HEK293 (cell line): ENCODE data around the gene DLD.

Source experiments
- FEZF1 ChIP-seq: fragments of 450-650 bp; formaldehyde crosslinking; IDR thresholded peaks from 2 replicates; pipeline ENCODE4 v1.5.1; 2016; ENCODE audit warnings: missing biosample characterization, missing genetic modification characterization
- GLI2 ChIP-seq: fragments of 450-650 bp; formaldehyde crosslinking; IDR thresholded peaks from 2 replicates; pipeline ENCODE4; 2017; ENCODE audit warnings: missing biosample characterization, missing genetic modification characterization, low read depth, borderline replicate concordance
- GLIS2 ChIP-seq: fragments of 450-650 bp; formaldehyde crosslinking; IDR thresholded peaks from 2 replicates; pipeline ENCODE4 v1.5.1; 2016; ENCODE audit warnings: missing biosample characterization, missing genetic modification characterization
- HOXC10 ChIP-seq: sonication (generic); formaldehyde crosslinking; IDR thresholded peaks from 2 replicates; pipeline ENCODE4 v1.8.1; 2023; ENCODE audit warnings: mild to moderate bottlenecking, missing genetic modification reagents
- KLF8 ChIP-seq: fragments of 450-650 bp; formaldehyde crosslinking; IDR thresholded peaks from 2 replicates; pipeline ENCODE4 v1.5.1; 2016; ENCODE audit warnings: missing biosample characterization, missing genetic modification characterization
- MEIS1 ChIP-seq: sonication (generic); formaldehyde crosslinking; IDR thresholded peaks from 2 replicates; pipeline ENCODE4 v1.8.1; 2022; ENCODE audit warnings: missing genetic modification reagents, mild to moderate bottlenecking, borderline replicate concordance
- SALL2 ChIP-seq: fragments of 450-650 bp; formaldehyde crosslinking; IDR thresholded peaks from 2 replicates; pipeline ENCODE4 v1.5.0; 2017; ENCODE audit warnings: missing biosample characterization, mild to moderate bottlenecking, missing genetic modification characterization, borderline replicate concordance
- SCRT1 ChIP-seq: fragments of 450-650 bp; formaldehyde crosslinking; IDR thresholded peaks from 2 replicates; pipeline ENCODE4 v1.5.1; 2016; ENCODE audit warnings: missing biosample characterization, missing genetic modification characterization, borderline replicate concordance
- SCRT2 ChIP-seq: fragments of 450-650 bp; formaldehyde crosslinking; IDR thresholded peaks from 2 replicates; pipeline ENCODE4 v1.5.1; 2016; ENCODE audit warnings: missing biosample characterization, missing genetic modification characterization
- SP7 ChIP-seq: fragments of 450-650 bp; formaldehyde crosslinking; IDR thresholded peaks from 2 replicates; pipeline ENCODE4 v1.5.1; 2016; ENCODE audit warnings: missing biosample characterization, missing genetic modification characterization
- ZEB2 ChIP-seq: fragments of 450-650 bp; formaldehyde crosslinking; IDR thresholded peaks from 2 replicates; pipeline ENCODE4 v1.5.1; 2016; ENCODE audit warnings: missing biosample characterization, missing genetic modification characterization
- ZFP69B ChIP-seq: fragments of 450-650 bp; formaldehyde crosslinking; IDR thresholded peaks from 2 replicates; pipeline ENCODE4 v1.5.1; 2016; ENCODE audit warnings: missing biosample characterization, missing genetic modification characterization
- ZIC2 ChIP-seq: fragments of 450-650 bp; formaldehyde crosslinking; IDR thresholded peaks from 2 replicates; pipeline ENCODE4 v1.5.1; 2016; ENCODE audit warnings: missing biosample characterization, missing genetic modification characterization
- ZNF121 ChIP-seq: fragments of 450-650 bp; formaldehyde crosslinking; IDR thresholded peaks from 2 replicates; pipeline ENCODE4 v1.5.1; 2016; ENCODE audit warnings: missing biosample characterization, missing genetic modification characterization
- ZNF2 ChIP-seq: fragments of 450-650 bp; formaldehyde crosslinking; IDR thresholded peaks from 2 replicates; pipeline ENCODE4 v1.5.1; 2016; ENCODE audit warnings: missing biosample characterization, missing genetic modification characterization
- ZNF24 ChIP-seq: fragments of 450-650 bp; formaldehyde crosslinking; IDR thresholded peaks from 2 replicates; pipeline ENCODE4 v1.5.1; 2016; ENCODE audit warnings: missing biosample characterization, missing genetic modification characterization
- ZNF248 ChIP-seq: fragments of 450-650 bp; formaldehyde crosslinking; IDR thresholded peaks from 2 replicates; pipeline ENCODE4 v1.5.1; 2017; ENCODE audit warnings: missing biosample characterization, missing genetic modification characterization
- ZNF341 ChIP-seq: fragments of 450-650 bp; formaldehyde crosslinking; IDR thresholded peaks from 2 replicates; pipeline ENCODE4; 2016; ENCODE audit warnings: low read depth, missing biosample characterization, missing genetic modification characterization
- ZNF398 ChIP-seq: fragments of 450-650 bp; formaldehyde crosslinking; IDR thresholded peaks from 2 replicates; pipeline ENCODE4 v1.5.1; 2017; ENCODE audit warnings: missing biosample characterization, missing genetic modification characterization
- ZNF416 ChIP-seq: fragments of 450-650 bp; formaldehyde crosslinking; IDR thresholded peaks from 2 replicates; pipeline ENCODE4 v1.5.1; 2016; ENCODE audit warnings: missing biosample characterization, missing genetic modification characterization
- ZNF48 ChIP-seq: fragments of 450-650 bp; formaldehyde crosslinking; IDR thresholded peaks from 2 replicates; pipeline ENCODE4 v1.5.1; 2016; ENCODE audit warnings: missing biosample characterization, missing genetic modification characterization
- ZNF561 ChIP-seq: fragments of 450-650 bp; IDR thresholded peaks from 2 replicates; pipeline ENCODE4 v1.5.1; 2018; ENCODE audit warnings: missing biosample characterization, missing genetic modification characterization, borderline replicate concordance
- ZNF623 ChIP-seq: fragments of 450-650 bp; formaldehyde crosslinking; IDR thresholded peaks from 2 replicates; pipeline ENCODE4 v1.5.1; 2016; ENCODE audit warnings: missing biosample characterization, missing genetic modification characterization
- ZNF76 ChIP-seq: fragments of 450-650 bp; formaldehyde crosslinking; IDR thresholded peaks from 2 replicates; pipeline ENCODE4; 2016; ENCODE audit warnings: low read depth, missing biosample characterization, missing genetic modification characterization, borderline replicate concordance
- ZNF777 ChIP-seq: fragments of 450-650 bp; formaldehyde crosslinking; IDR thresholded peaks from 2 replicates; pipeline ENCODE4 v1.5.1; 2017; ENCODE audit warnings: missing biosample characterization, missing genetic modification characterization, borderline replicate concordance
- ZNF830 ChIP-seq: fragments of 450-650 bp; IDR thresholded peaks from 2 replicates; pipeline ENCODE4 v1.5.0; 2018; ENCODE audit warnings: missing biosample characterization, missing genetic modification characterization, low read depth, mild to moderate bottlenecking, moderate library complexity
- TF ChIP-seq, protein P1 (sequence below): fragments of 450-650 bp; formaldehyde crosslinking; conservative IDR thresholded peaks from 2 replicates; pipeline ENCODE4 v1.5.1; 2016; ENCODE audit warnings: low read depth, missing biosample characterization, missing genetic modification characterization
- TF ChIP-seq, protein P2 (sequence below): fragments of 450-650 bp; formaldehyde crosslinking; IDR thresholded peaks from 2 replicates; pipeline ENCODE4 v1.5.1; 2016; ENCODE audit warnings: missing biosample characterization, missing genetic modification characterization
- TF ChIP-seq, protein P3 (sequence below): fragments of 450-650 bp; formaldehyde crosslinking; IDR thresholded peaks from 2 replicates; pipeline ENCODE4 v1.5.1; 2016; ENCODE audit warnings: missing biosample characterization, missing genetic modification characterization
- TF ChIP-seq, protein P4 (sequence below): fragments of 450-650 bp; formaldehyde crosslinking; IDR thresholded peaks from 2 replicates; pipeline ENCODE4 v1.5.1; 2016; ENCODE audit warnings: missing biosample characterization, missing genetic modification characterization

Gene DLD

GRCh38 chr7:107920048-107920772, 29.2 kb downstream of the DLD start (continued):
- TF ChIP-seq, protein P1, sequence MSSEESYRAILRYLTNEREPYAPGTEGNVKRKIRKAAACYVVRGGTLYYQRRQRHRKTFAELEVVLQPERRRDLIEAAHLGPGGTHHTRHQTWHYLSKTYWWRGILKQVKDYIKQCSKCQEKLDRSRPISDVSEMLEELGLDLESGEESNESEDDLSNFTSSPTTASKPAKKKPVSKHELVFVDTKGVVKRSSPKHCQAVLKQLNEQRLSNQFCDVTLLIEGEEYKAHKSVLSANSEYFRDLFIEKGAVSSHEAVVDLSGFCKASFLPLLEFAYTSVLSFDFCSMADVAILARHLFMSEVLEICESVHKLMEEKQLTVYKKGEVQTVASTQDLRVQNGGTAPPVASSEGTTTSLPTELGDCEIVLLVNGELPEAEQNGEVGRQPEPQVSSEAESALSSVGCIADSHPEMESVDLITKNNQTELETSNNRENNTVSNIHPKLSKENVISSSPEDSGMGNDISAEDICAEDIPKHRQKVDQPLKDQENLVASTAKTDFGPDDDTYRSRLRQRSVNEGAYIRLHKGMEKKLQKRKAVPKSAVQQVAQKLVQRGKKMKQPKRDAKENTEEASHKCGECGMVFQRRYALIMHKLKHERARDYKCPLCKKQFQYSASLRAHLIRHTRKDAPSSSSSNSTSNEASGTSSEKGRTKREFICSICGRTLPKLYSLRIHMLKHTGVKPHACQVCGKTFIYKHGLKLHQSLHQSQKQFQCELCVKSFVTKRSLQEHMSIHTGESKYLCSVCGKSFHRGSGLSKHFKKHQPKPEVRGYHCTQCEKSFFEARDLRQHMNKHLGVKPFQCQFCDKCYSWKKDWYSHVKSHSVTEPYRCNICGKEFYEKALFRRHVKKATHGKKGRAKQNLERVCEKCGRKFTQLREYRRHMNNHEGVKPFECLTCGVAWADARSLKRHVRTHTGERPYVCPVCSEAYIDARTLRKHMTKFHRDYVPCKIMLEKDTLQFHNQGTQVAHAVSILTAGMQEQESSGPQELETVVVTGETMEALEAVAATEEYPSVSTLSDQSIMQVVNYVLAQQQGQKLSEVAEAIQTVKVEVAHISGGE (tag by site-specific recombination), result no peak
- TF ChIP-seq ZNF24 (tag by site-specific recombination), result no peak
- no peak for TF ChIP-seq ZNF830
- TF ChIP-seq SCRT2 (tag by site-specific recombination), result no peak
- peak; percentile 39; the same call in 1 of the 2 replicates for TF ChIP-seq SP7
- TF ChIP-seq ZNF248 (tag by site-specific recombination), result no peak
- no peak for TF ChIP-seq MEIS1 (CRISPR knock-in tag)
- peak; percentile 43; the same call in 1 of the 2 replicates for TF ChIP-seq ZEB2 (tag by site-specific recombination)
- no peak for TF ChIP-seq GLI2 (tag by site-specific recombination)
- no peak for TF ChIP-seq ZNF76 (tag by site-specific recombination)
- no peak for TF ChIP-seq ZNF416
- TF ChIP-seq ZNF398 (tag by site-specific recombination), result no peak
- no peak for TF ChIP-seq ZNF121 (tag by site-specific recombination)
- no peak for TF ChIP-seq ZNF341 (tag by site-specific recombination)
- TF ChIP-seq, protein P2, sequence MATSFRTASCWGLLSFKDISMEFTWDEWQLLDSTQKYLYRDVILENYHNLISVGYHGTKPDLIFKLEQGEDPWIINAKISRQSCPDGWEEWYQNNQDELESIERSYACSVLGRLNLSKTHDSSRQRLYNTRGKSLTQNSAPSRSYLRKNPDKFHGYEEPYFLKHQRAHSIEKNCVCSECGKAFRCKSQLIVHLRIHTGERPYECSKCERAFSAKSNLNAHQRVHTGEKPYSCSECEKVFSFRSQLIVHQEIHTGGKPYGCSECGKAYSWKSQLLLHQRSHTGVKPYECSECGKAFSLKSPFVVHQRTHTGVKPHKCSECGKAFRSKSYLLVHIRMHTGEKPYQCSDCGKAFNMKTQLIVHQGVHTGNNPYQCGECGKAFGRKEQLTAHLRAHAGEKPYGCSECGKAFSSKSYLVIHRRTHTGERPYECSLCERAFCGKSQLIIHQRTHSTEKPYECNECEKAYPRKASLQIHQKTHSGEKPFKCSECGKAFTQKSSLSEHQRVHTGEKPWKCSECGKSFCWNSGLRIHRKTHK, result no peak
- TF ChIP-seq ZNF777 (tag by site-specific recombination), result no peak
- TF ChIP-seq SCRT1 (tag by site-specific recombination), result no peak
- TF ChIP-seq ZNF2, result no peak
- no peak for TF ChIP-seq KLF8 (tag by site-specific recombination)
- no peak for TF ChIP-seq ZNF623
- TF ChIP-seq ZFP69B (tag by site-specific recombination), result no peak
- no peak for TF ChIP-seq GLIS2 (tag by site-specific recombination)
- TF ChIP-seq, protein P3, sequence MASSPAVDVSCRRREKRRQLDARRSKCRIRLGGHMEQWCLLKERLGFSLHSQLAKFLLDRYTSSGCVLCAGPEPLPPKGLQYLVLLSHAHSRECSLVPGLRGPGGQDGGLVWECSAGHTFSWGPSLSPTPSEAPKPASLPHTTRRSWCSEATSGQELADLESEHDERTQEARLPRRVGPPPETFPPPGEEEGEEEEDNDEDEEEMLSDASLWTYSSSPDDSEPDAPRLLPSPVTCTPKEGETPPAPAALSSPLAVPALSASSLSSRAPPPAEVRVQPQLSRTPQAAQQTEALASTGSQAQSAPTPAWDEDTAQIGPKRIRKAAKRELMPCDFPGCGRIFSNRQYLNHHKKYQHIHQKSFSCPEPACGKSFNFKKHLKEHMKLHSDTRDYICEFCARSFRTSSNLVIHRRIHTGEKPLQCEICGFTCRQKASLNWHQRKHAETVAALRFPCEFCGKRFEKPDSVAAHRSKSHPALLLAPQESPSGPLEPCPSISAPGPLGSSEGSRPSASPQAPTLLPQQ (tag by site-specific recombination), result peak; percentile 62; the same call in 1 of the 2 replicates
- TF ChIP-seq SALL2 (tag by site-specific recombination), result no peak
- no peak for TF ChIP-seq HOXC10 (CRISPR knock-in tag)
- TF ChIP-seq, protein P4, sequence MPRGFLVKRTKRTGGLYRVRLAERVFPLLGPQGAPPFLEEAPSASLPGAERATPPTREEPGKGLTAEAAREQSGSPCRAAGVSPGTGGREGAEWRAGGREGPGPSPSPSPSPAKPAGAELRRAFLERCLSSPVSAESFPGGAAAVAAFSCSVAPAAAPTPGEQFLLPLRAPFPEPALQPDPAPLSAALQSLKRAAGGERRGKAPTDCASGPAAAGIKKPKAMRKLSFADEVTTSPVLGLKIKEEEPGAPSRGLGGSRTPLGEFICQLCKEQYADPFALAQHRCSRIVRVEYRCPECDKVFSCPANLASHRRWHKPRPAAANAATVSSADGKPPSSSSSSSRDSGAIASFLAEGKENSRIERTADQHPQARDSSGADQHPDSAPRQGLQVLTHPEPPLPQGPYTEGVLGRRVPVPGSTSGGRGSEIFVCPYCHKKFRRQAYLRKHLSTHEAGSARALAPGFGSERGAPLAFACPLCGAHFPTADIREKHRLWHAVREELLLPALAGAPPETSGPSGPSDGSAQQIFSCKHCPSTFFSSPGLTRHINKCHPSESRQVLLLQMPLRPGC (tag by site-specific recombination), result peak; percentile 38; the same call in 1 of the 2 replicates
- no peak for TF ChIP-seq ZNF48 (tag by site-specific recombination)
- TF ChIP-seq ZNF561 (tag by site-specific recombination), result peak; percentile 98
- no peak for TF ChIP-seq ZIC2 (tag by site-specific recombination)
- TF ChIP-seq FEZF1 (tag by site-specific recombination), result peak; percentile 79
